Stimulated activated CD8-positive, alpha-beta memory T cell treated with anti-CD3 and anti-CD28 coated beads, Interleukin-15, amount 100 ng/mL, for 1 hour (primary cell): ENCODE measurements around the gene CARHSP1.
"Not testable (repeated sequence)": the region's sequence is repeated elsewhere in the genome, so short reads cannot be mapped to it uniquely, and the experiment has no call there.

ENCODE experiments used
- DNase-seq: peaks from one replicate; pipeline ENCODE4 v3.0.0-alpha.2; 2020; ENCODE audit warnings: low read depth

CARHSP1 gene

GRCh38 chr16:8872071-8872470, 3.3 kb upstream of the CARHSP1 start:
- no peak for DNase-seq

- not testable (repeated sequence) for DNase-seq
These were observed 1.1 kb upstream of the CARHSP1 start for GRCh38 chr16:8869988-8870241.

GRCh38 chr16:8869212-8869987, 594 bp upstream of the CARHSP1 start:
- no peak for DNase-seq

GRCh38 chr16:8867932-8868415, 832 bp downstream of the CARHSP1 start:
- no peak for DNase-seq

GRCh38 chr16:8867216-8867931, 1.4 kb downstream of the CARHSP1 start:
- no peak for DNase-seq

GRCh38 chr16:8866884-8867215, 2.0 kb downstream of the CARHSP1 start:
- no peak for DNase-seq

GRCh38 chr16:8866118-8866883, 2.5 kb downstream of the CARHSP1 start:
- no peak for DNase-seq

- no peak for DNase-seq
These were observed 3.5 kb downstream of the CARHSP1 start for GRCh38 chr16:8865145-8865882.

- no peak for DNase-seq
These were observed 4.2 kb downstream of the CARHSP1 start for GRCh38 chr16:8864480-8865110.

GRCh38 chr16:8863594-8864424, 5.0 kb downstream of the CARHSP1 start:
- DNase-seq: no peak

GRCh38 chr16:8862309-8863130, 6.3 kb downstream of the CARHSP1 start:
- DNase-seq: no peak

GRCh38 chr16:8861563-8862308, 7.1 kb downstream of the CARHSP1 start:
- DNase-seq: no peak

GRCh38 chr16:8859913-8860881, 8.6 kb downstream of the CARHSP1 start:
- no peak for DNase-seq

- DNase-seq: no peak
These were observed 9.6 kb downstream of the CARHSP1 start for GRCh38 chr16:8858994-8859912.

GRCh38 chr16:8855972-8856371, 12.8 kb downstream of the CARHSP1 start:
- no peak for DNase-seq

GRCh38 chr16:8855051-8855786, 13.6 kb downstream of the CARHSP1 start:
- DNase-seq: no peak
